NCI-H446 treated with DMSO at 0.1 percent for 48 hours (cell line): ENCODE measurements around the gene ADAMTS10.
"Not testable (repeated sequence)": the region's sequence is repeated elsewhere in the genome, so short reads cannot be mapped to it uniquely, and the experiment has no call there.

Experiments
- DNase-seq: peaks from one replicate; lab custom pipeline; 2025; lab: John Stamatoyannopoulos, UW

ADAMTS10 gene

DNA sequence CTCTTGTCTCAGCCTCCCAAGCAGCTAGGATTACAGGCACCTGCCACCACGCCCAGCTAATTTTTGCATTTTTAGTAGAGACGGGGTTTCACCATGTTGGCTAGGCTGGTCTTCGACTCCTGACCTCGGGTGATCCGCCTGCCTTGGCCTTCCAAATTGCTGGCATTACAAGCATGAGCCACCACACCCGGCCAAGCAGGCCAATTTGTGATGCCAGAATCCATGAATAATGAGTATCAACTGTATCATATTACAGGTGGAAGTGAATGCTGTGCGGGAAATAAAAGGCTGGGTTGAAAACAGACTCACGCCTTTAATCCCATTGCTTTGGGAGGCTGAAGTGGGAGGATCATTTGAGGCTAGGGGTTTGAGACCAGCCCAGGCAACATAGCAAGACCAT lies 16.3 kb upstream of the ADAMTS10 start:
- no peak for DNase-seq

DNA sequence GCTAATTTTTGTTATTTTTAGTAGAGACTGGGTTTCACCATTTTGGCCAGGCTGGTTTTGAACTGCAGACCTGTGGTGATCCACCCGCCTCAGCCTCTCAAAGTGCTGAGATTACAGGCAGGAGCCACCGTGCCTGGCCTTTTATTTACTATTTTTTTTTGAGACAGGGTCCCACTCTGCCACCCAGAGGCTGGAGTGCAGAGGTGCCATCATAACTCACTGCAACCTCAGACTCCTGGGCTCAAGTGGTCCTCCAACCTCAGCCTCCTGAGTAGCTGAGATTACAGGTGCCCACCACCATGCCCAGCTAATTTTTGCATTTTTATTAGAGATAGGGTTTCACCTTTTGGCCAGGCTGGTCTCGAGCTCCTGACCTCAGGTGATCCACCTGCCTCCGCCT lies 12.4 kb upstream of the ADAMTS10 start:
- DNase-seq = not testable (repeated sequence)

DNA sequence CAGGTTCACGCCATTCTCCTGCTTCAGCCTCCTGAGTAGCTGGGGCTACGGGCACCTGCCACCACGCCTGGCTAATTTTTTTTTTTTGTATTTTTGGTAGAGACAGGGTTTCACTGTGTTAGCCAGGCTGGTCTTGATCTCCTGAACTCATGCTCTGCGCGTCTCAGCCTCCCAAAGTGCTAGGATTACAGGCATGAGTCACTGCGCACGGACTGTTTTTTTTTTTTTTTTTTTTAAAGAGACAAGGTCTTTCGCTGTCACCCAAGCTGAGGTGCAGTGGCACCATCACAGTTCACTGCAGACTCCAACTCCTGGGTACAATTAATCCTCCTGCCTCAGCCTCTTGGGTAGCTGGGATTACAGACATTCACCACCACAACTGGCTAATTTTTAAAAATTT lies 8.2 kb upstream of the ADAMTS10 start:
- DNase-seq = no peak

DNA sequence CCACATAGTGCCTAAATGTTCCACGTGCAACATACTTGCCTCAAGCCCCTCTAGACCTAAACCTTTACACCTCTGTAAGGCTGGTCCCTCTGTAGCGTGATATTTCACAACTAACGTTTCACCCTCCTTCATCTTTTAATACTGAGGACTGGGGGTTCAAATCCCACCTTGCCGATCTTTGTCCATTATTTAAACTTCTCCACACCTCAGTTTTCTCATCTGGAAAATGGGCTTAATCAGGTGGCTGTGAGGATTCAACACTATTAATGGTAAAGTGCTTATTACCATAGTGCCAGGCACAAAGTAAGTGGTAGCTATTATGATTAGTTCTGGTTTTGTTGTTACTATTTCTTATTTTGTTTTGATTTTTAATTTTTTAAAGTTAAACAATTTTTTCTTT lies 7.5 kb upstream of the ADAMTS10 start:
- no peak for DNase-seq

DNA sequence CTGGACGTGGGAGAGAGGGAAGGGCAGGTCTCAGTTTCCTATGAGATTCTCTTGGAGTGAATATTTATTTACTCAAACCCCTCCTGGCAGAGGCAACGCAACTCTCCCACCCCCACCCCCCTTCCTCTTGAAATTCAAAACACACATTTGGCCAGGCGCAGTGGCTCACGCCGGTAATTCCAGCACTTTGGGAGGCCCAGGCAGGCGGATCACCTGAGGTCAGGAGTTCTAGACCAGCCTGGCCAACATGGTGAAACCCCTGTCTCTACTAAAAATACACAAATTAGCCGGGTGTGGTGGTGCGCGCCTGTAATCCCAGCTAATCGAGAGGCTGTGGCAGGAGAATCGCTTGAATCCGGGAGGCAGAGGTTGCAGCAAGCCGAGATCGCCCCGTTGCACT lies 6.8 kb upstream of the ADAMTS10 start:
- DNase-seq = not testable (repeated sequence)

DNA sequence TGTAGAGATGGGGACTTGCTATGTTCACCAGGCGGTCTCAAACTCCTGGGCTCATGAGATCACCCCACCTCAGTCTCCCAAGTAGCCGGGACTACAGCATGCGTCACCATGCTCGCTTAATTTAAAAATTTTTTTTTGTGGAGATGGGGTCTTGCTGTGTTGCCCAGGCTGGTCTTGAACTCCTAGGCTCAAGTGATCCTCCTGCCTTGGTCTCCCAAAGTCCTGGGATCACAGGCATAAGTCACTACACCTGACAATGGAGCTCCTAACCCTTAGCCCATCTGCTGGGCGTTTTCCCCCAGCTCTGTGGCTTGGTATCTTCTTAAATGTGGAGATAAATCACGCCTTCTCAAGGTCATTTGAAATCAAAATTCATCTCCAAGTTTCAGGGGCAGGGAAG lies 6.3 kb upstream of the ADAMTS10 start:
- no peak for DNase-seq

DNA sequence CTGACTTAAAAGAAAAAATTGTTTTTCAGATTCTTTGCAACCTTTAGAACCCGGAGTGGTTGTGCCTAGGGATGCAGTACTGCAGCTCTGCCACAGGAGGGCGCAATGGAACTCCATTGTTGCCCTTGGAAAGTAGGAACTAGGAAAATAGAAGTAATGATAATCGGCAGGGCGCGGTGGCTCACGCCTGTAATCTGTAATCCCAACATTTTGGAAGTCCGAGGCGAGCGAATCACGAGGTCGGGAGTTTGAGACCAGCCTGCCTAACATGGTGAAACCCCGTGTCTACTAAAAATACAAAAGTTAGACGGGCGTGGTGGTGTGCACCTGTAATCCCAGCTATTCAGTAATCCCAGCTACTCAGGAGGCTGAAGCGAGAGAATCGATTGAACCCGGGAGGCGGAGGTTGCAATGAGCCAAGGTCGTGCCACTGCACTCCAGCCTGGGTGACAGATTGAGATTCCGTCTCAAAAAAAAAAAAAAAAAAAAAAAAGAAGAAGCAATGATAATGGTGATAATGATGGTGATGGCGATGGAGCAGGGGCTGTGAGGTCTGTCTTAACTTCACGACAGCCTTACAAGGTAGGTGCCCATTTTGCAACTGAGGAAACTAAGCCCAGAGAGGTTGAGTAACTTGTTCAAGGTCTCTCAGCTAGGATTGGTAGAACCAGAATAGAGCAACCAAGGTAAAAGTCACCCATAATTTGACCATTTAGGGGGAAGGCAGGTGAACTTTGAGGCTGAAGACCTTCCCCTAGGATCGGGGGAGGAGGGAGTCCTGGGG lies 5.5 kb upstream of the ADAMTS10 start:
- no peak for DNase-seq

DNA sequence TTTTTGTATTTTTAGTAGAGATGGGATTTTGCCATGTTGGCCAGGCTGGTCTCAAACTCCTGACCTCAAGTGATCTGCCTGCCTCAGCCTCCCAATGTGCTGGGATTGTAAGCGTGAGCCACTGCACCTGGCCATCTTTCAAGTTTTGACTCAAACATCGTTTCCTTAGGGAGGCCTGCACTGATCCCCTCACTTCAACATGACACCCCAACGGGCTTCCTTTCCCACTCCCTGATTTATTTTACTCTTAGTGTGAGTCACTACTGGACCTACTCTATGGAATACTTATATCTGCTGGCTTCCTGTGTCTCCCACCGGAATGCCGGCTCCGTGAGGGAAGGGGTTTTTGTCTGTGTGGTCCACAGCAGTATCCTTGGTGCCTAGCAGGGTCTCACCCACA lies 4.5 kb upstream of the ADAMTS10 start:
- DNase-seq = no peak

DNA sequence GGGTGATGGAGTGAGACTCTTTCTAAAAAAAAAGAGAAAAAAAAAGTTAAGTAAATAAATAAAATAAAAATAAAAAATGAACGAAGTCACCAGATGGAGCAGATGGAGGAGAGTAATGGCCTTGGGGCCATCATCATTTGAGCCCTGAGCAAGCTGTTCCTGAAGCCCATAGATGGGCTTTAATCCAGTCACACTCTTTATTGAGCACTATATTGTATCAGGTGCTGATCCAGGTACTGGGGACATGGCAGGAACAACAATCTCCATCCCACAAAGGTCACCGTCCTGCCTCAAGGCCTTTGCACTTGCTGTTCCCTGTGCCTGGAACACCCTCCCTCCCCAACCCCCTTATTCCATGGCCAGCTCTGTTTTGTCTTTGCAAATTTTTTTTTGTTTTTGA lies 3.9 kb upstream of the ADAMTS10 start:
- no peak for DNase-seq

DNA sequence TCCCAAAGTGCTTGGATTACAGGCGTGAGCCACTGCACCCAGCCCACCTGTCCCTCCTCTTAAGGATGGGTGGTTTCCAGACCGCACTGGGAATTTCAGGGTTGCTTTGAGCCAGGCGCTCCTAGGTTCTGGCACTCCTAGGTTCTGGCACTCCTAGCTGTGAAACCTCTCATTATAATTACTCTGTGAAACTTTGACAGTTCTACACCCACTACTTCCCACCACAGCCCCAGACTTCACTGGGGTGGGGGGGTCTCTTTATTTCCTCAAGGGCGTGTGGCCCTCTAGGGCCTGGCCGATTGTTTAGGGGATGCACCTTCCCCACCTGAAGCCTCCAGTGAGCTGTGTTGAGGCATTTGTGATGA lies 2.3 kb upstream of the ADAMTS10 start:
- no peak for DNase-seq

DNA sequence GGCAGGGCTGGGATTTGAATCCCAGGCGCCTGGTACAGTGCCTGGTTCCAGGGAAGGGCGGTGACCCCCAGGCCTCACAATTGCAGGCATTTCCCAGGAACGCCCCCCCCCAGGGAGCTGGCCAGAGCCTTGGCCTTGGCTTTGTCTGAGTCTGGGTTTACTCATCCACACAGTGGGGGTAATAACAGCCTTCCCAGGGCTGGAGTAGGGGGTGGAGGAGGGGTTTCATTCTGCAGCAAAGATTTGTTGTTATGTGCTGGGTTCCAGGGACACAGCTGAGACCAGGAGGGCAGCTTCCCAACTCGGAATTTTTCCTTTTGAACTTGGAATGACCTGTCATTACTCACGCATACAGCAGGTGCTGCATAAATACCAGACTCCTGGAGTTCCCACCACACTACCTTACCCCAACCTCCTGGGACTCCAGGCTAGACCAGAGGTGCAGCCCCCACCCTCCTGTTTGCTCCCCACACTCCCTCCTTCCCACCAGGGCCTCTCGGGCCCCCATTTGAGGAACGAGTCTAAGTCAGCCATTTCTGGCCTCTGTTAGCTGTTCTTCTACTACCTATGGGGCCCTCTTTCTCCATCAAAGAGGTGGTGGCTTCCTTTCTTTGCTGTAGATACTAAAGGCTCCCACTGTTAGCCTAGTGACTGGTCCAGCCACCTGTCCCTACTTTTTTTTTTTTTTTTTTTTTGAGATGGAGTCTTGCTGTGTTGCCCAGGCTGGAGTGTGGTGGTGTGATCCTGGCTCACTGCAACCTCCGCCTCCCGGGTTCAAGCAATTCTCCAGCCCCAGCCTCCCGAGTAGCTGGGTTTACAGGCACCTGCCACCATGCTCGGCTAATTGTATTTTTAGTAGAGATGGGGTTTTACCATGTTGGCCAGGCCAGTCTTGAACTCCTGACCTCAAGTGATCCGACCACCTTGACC lies 1.6 kb upstream of the ADAMTS10 start:
- no peak for DNase-seq

DNA sequence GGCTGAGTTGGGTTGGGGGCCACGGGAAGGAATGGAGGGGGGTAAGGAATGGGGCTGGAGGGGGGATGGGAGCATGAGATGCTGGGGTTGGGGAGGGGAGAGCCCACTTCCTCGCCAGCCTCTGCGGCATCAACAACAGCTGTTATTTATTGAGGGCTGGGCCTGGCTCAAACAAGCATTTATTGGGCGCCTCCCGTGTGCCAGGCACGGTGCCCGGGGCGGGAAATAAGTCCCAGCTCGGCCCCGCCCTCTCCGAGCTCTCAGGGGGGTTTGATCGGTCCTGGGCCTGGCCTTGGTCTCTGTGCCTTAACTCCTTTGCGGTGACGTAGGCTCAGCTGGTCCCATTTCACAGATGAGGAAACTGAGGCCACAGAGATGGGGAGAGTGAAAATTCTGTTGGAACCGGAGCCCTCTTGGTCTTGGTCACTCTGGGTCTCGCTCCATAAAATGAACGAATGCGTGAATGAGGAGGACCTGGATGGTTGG lies 919 bp upstream of the ADAMTS10 start:
- DNase-seq = no peak

DNA sequence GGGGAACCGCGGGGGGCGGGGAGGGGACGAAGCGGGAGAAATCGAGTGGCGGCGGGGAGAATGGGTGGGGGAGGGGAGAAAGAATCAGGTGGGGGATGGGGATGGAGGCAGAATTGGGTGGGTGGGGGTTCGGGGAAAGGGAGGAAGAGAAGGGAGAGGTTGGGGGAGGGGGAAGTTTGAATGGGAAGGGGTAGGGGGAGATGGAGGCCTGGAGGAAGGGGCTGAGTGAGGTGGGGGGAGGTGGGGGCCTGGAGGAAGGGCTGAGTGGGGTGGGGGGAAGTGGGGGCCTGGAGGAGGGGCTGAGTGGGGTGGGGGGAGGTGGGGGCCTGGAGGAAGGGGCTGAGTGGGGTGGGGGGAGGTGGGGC lies 403 bp upstream of the ADAMTS10 start:
- DNase-seq = no peak

DNA sequence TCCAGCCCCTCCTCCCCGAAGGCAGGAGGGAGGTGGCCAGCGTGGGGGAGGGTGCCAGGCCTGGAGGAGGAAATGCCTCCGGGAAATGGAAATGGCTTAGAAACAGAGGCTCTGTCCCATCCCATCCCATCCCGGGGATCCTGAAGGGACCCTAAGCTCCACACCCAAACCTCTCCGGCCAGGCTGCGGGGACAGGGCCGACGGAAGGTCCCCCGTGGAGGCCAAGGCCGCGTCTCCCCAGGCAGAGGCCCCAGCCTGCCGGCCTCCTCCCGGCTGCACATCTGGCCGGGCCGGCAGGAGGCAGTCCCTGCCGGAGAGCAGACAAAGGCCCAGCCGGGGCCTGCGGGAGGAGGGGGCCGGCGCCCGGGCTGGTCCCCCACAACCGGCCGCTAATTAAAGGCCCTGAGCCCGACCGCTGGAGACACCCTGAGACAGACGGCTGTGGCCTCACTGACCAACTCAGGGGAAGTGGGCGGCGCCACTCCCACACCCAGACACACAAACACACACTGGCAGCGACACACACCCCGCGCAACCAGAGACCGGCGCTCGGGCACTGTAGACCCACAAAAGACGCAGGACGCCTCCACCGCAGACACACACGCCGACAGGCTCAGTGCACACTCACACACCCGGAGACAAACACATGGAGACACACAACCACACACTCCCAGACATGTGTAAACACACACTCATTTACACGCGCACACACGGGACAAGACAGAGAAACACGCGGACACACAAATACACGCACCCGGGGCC lies 1.1 kb downstream of the ADAMTS10 start:
- no peak for DNase-seq

DNA sequence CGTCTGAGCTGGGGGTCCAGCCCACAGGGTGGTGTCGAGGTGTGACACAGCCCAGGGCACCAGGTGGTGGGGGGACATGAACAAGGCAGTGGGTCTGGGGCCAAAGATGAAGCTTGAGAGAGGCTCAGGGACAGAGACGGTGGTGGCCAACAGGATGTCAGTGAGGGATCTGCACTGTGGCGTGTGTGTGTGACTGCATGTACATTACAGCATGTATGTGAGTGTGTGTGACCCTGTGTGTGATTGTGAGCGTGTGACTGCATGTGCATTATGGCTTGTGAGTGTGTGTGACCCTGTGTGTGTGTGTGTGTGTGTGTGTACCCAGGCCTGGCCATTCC lies 1.6 kb downstream of the ADAMTS10 start:
- no peak for DNase-seq

DNA sequence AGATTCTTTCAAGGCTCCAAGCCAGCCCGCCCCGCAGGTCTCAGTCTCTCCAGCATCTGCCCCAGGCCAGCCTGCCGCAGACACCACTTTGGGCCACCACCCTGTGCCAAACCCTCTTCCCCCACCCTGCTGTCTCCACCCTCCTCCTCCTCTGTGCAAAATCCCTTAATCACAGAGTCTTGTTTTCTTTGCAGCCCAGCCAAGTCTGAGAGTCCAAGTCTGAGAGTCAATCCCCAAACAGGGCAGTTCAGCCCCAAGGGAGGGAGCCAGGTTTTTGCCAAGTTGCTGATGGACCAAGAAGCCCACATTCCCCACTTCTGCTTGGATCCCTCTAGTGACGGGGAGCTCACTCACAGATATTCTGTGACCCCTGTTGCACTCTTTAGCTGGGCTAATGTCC lies 3.1 kb downstream of the ADAMTS10 start:
- DNase-seq = no peak

DNA sequence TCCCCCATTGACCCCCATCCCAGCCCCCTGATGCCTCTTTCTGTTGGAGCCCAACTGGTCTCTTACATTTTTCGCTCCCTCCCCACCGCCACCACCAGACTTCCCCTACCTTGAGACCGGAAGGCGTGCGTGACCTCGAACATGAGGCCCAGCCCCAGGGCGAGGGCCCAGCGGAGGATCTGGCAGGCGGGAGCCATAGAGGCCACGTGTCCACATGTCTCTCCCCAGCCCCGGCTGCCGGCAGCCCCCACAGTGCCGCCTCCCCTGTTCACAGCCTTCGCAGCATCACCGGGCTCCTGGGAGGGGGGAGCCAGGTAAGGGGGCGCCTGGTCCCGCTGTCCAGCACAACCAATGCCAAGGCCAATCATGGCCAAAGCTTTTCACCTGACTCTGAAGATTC lies 5.0 kb downstream of the ADAMTS10 start:
- DNase-seq = no peak

DNA sequence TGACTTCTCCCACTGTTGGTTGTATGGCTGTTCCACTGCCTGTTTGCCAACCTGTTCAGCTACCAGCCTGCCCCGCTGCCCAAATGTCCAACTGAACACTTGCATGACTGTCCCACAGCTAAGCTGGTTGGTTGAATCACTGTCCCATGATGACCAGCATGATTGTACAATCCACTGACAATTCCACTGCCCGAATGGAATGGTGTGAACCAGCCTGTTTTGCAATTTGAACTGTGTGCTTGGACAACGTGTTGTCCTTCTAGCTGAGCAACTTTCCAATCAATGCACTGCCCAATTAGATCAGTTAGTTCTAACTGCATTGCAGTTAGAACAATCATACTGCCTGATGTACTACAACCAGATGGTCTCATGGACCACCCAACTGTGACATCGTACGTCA lies 8.7 kb downstream of the ADAMTS10 start:
- DNase-seq = no peak

DNA sequence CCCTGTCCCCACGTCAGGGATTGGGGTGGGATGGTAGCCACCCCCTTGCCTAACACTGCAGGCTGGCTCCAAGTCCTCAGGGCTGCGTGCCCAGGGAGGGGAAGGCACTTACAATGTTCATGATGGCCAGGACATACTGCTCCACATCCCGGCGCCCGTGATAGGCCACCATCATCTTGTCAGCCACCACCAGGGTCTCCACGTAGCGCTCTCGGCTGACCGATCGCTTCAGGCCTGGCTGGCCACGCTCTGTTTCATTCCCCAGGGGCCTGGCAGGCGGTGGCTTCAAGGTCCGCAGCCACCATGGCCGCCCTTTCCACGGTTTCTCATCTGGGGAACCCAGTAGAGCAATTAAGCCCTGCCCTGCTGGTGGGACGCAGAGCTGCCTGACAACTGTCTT lies 9.7 kb downstream of the ADAMTS10 start:
- DNase-seq = no peak

DNA sequence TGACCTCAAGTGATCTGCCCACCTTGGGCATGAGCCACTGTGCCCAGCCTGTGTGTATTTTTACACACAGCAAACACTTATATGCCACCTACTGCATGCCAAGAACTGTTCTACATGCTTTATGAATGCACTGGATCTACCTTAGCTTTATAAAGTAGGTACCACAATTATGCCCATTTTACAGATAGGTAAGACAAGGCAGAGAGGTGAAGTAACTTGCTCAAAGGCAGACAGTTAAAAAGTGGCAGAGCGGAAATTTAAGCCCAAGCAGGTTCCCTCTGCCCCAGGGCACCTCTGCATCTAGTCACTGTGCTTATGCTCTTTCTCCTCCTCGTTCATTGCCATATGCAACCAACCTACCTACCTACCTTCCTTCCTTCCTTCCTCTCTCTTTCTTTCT lies 10.5 kb downstream of the ADAMTS10 start:
- no peak for DNase-seq

DNA sequence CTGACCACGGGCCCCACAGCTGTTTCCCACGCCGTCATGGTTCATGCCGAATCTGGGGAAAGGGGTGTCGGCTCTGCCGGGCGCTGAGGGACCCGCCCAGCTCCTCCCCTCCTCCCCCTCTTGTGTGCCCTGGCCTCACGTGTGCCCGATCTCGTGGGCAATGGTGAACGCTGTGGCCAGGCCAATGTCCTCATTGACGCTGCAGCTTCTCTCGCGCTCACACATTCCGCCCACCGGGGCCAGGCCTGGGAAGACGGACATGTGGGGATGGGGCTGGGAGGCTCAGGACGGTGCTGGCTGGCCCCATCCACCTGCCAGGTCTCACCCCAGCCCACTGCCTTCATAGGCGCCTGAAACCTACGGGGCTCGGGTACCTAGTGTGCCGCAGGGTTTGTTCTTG lies 14.3 kb downstream of the ADAMTS10 start:
- no peak for DNase-seq

DNA sequence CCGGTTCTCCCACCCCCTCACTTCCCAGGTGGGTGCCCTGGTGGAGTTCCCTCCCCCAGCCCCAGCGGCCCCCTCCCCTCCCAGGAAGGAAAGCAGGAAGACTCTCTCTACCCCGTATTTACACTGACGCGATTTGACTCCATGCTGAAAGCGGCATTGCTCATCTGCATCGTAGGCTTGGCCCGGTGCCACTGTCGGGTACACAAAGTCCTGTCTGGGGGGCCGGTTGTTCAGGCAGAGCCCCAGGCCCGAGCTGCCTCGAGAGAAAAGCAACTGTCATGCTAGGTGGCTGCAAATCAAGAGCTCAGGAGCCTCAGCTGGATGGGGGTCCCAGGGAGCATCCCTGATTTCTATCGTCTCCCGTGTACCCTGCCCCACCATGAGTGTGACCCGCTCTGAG lies 14.9 kb downstream of the ADAMTS10 start:
- DNase-seq = no peak

DNA sequence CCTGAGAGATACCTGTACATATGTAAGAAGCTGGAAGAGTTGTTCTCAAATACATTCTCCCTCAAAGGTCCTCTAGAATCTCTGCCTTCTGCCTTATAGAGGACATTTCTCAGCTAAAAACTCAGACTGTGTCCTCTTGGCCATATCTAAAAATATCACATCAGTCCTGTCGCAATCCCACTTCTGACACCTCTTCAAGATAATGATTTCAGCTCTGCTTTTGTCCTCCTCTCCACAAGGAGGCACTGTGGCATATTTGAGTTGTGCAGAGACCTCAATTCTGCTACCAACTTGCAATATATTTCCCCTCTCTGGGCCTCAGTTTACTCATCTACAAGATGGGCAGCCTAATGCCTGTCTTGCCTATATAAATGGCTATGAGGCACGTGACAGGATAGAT lies 16.6 kb downstream of the ADAMTS10 start:
- DNase-seq = no peak
